Neural cell (in vitro differentiated cells): ENCODE data around the gene SLC4A8. TPM values are rescaled to one million over a fixed set of nuclear protein-coding genes. Genes with fewer than 3 reads are reported as not detected.

Source experiments
- H2AFZ ChIP-seq: fragments of 200-600, 300-800 bp; sonication (generic), shearing (Covaris generic); 2 replicates; pipeline ENCODE4 v1.6.0; 2014; ENCODE audit warnings: low read depth, mild to moderate bottlenecking, antibody characterized with exemption, low read length, moderate library complexity
- H3F3A ChIP-seq: fragments of 200-600 bp; shearing (Covaris generic); 2 replicates; pipeline ENCODE4 v1.6.1; 2016; ENCODE audit warnings: mild to moderate bottlenecking, moderate library complexity, mixed read lengths, antibody characterized with exemption, low read length; ENCODE audit not compliant: insufficient read depth, poor library complexity, severe bottlenecking
- H3K27ac ChIP-seq: fragments of 200-600, 300-800 bp; sonication (generic), shearing (Covaris generic); 2 replicates; pipeline ENCODE4 v1.5.1; 2014; ENCODE audit warnings: mild to moderate bottlenecking, low read length, moderate library complexity
- H3K27me3 ChIP-seq: fragments of 300-800, 200-600 bp; sonication (generic), shearing (Covaris generic); 2 replicates; pipeline ENCODE4 v1.6.0; 2014; ENCODE audit warnings: mild to moderate bottlenecking, low read depth, low read length, moderate library complexity; ENCODE audit not compliant: insufficient read depth
- H3K36me3 ChIP-seq: fragments of 300-800, 200-600 bp; sonication (generic), shearing (Covaris generic); 2 replicates; pipeline ENCODE4 v1.5.1; 2014; ENCODE audit warnings: mild to moderate bottlenecking, antibody characterized with exemption, low read length, moderate library complexity; ENCODE audit not compliant: insufficient read depth
- H3K4me2 ChIP-seq: fragments of 300-800, 200-600 bp; sonication (generic), shearing (Covaris generic); 2 replicates; pipeline ENCODE4 v1.6.0; 2014; ENCODE audit warnings: mild to moderate bottlenecking, low read length
- H3K4me3 ChIP-seq: fragments of 300-800, 200-600 bp; sonication (generic), shearing (Covaris generic); 2 replicates; pipeline ENCODE4 v1.5.1; 2014; ENCODE audit warnings: mild to moderate bottlenecking, low read length, moderate library complexity
- H3K79me2 ChIP-seq: fragments of 200-600 bp; shearing (Covaris generic); replicated peaks from 2 replicates; pipeline ENCODE4 v1.6.0; 2014; ENCODE audit warnings: mild to moderate bottlenecking, low read length, moderate library complexity; ENCODE audit not compliant: insufficient read depth
- H3K9ac ChIP-seq: fragments of 300-800, 200-600 bp; sonication (generic), shearing (Covaris generic); 2 replicates; pipeline ENCODE4 v1.6.1; 2016; ENCODE audit warnings: mild to moderate bottlenecking, low read length, mixed read lengths
- H3K9me2 ChIP-seq: fragments of 200-600 bp; shearing (Covaris generic); 2 replicates; pipeline ENCODE4 v1.6.1; 2016; ENCODE audit warnings: mild to moderate bottlenecking, low read length, mixed read lengths; ENCODE audit not compliant: insufficient read depth
- H3K9me3 ChIP-seq: fragments of 200-600, 300-800 bp; sonication (generic), shearing (Covaris generic); 2 replicates; pipeline ENCODE4 v1.6.1; 2016; ENCODE audit warnings: mild to moderate bottlenecking, mixed run types, low read length, moderate library complexity, mixed read lengths
- H4K20me1 ChIP-seq: fragments of 200-600 bp; shearing (Covaris generic); 2 replicates; pipeline ENCODE4 v1.6.1; 2016; ENCODE audit warnings: mild to moderate bottlenecking, mixed run types; ENCODE audit not compliant: insufficient read depth
- EP300 ChIP-seq: fragments of 450-650 bp; conservative IDR thresholded peaks from 2 replicates; pipeline ENCODE4 v1.6.1; 2014; ENCODE audit warnings: antibody characterized with exemption, mild to moderate bottlenecking, moderate library complexity; ENCODE audit not compliant: poor library complexity, severe bottlenecking
- EZH2 ChIP-seq: fragments of 200-600, 300-800 bp; shearing (Covaris generic), sonication (generic); IDR thresholded peaks from 2 replicates; pipeline ENCODE4 v1.6.1; 2014; ENCODE audit warnings: antibody characterized with exemption, low read length, borderline replicate concordance, mild to moderate bottlenecking; ENCODE audit not compliant: insufficient read depth, poor library complexity, severe bottlenecking
- MXI1 ChIP-seq: fragments of 450-650 bp; conservative IDR thresholded peaks from 2 replicates; pipeline ENCODE4 v1.6.1; 2014; ENCODE audit warnings: antibody characterized with exemption, mild to moderate bottlenecking; ENCODE audit not compliant: poor library complexity, severe bottlenecking
- POLR2AphosphoS5 ChIP-seq: IDR thresholded peaks from 2 replicates; pipeline ENCODE4 v1.6.1; 2012
- RAD21 ChIP-seq: fragments of 450-650 bp; conservative IDR thresholded peaks from 2 replicates; pipeline ENCODE4 v1.6.1; 2014; ENCODE audit warnings: antibody characterized with exemption, mild to moderate bottlenecking, moderate library complexity
- SMC3 ChIP-seq: fragments of 450-650 bp; conservative IDR thresholded peaks from 2 replicates; pipeline ENCODE4 v1.6.1; 2014; ENCODE audit warnings: antibody characterized with exemption, mild to moderate bottlenecking, moderate library complexity; ENCODE audit not compliant: poor library complexity
- TAF1 ChIP-seq: IDR thresholded peaks from 2 replicates; pipeline ENCODE4 v1.6.1; 2012; ENCODE audit warnings: low read depth
- polyA plus RNA-seq: library from polyadenylated mRNA; depleted of rRNA; stranded (reverse); fragments of >200 nt; gene quantifications from 2 replicates; pipeline ENCODE4 v1.2.3, GENCODE V29; 2014
- TF ChIP-seq, protein P1 (sequence below): fragments of 450-650 bp; IDR thresholded peaks from 2 replicates; pipeline ENCODE4 v1.5.1; 2014; ENCODE audit warnings: antibody characterized with exemption, mild to moderate bottlenecking, moderate library complexity; ENCODE audit not compliant: poor library complexity, severe bottlenecking
- TF ChIP-seq, protein P2 (sequence below): IDR thresholded peaks from 2 replicates; pipeline ENCODE4 v1.6.1; 2012; ENCODE audit warnings: borderline replicate concordance

The SLC4A8 gene
- polyA plus RNA-seq, 1 donor from 2014 or later, result 37.8 TPM

DNA sequence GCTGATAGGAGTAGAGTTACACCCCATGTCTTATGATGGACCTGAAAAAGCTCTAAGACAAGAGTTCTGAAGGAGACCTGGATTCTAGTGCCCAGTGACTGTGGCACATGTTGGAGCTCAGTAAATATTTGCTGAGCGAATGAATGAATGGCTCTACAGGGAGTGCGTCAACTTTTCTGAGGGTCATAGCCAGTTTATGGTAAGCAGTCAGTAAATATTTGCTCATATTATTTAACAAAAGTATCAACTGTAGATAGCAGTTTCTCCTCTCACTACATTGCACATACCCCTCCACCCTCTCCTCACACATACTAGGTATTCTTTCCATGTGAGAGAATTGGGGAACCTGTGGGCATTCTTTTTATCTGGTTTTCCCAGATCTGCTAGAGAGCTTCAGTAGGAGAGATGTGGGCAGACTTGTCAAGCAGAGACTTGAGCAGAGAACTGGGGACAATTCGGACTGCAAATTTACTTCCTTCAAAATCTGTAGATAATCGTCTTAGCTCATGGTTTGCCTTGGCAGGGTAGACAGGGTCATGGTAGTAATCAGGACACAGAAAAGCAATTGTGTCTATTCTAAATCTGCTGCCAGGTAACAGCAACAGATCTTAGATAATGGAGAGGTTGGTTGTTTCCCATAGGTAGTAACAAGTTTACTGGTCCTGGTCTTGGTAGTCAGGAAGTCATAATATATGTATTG, 5.7 kb downstream of the SLC4A8 start:
- no peak overlapping the region for H2AFZ ChIP-seq
- no peaks in the 10 kb centered on the region for H3K9me2 ChIP-seq
- H3F3A ChIP-seq, result no peaks in the 10 kb centered on the region
- TF ChIP-seq, protein P1, sequence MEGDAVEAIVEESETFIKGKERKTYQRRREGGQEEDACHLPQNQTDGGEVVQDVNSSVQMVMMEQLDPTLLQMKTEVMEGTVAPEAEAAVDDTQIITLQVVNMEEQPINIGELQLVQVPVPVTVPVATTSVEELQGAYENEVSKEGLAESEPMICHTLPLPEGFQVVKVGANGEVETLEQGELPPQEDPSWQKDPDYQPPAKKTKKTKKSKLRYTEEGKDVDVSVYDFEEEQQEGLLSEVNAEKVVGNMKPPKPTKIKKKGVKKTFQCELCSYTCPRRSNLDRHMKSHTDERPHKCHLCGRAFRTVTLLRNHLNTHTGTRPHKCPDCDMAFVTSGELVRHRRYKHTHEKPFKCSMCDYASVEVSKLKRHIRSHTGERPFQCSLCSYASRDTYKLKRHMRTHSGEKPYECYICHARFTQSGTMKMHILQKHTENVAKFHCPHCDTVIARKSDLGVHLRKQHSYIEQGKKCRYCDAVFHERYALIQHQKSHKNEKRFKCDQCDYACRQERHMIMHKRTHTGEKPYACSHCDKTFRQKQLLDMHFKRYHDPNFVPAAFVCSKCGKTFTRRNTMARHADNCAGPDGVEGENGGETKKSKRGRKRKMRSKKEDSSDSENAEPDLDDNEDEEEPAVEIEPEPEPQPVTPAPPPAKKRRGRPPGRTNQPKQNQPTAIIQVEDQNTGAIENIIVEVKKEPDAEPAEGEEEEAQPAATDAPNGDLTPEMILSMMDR, result no peak
- TF ChIP-seq TAF1, result no peak
- TF ChIP-seq EZH2, result no peak
- TF ChIP-seq MXI1, result no peak
- no peak for TF ChIP-seq SMC3
- TF ChIP-seq RAD21, result no peak
- TF ChIP-seq, protein P2, sequence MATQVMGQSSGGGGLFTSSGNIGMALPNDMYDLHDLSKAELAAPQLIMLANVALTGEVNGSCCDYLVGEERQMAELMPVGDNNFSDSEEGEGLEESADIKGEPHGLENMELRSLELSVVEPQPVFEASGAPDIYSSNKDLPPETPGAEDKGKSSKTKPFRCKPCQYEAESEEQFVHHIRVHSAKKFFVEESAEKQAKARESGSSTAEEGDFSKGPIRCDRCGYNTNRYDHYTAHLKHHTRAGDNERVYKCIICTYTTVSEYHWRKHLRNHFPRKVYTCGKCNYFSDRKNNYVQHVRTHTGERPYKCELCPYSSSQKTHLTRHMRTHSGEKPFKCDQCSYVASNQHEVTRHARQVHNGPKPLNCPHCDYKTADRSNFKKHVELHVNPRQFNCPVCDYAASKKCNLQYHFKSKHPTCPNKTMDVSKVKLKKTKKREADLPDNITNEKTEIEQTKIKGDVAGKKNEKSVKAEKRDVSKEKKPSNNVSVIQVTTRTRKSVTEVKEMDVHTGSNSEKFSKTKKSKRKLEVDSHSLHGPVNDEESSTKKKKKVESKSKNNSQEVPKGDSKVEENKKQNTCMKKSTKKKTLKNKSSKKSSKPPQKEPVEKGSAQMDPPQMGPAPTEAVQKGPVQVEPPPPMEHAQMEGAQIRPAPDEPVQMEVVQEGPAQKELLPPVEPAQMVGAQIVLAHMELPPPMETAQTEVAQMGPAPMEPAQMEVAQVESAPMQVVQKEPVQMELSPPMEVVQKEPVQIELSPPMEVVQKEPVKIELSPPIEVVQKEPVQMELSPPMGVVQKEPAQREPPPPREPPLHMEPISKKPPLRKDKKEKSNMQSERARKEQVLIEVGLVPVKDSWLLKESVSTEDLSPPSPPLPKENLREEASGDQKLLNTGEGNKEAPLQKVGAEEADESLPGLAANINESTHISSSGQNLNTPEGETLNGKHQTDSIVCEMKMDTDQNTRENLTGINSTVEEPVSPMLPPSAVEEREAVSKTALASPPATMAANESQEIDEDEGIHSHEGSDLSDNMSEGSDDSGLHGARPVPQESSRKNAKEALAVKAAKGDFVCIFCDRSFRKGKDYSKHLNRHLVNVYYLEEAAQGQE, result no peak
- no peak for TF ChIP-seq POLR2AphosphoS5
- no peak for TF ChIP-seq EP300
- no peak overlapping the region for H3K27ac ChIP-seq
- peaks cover 54% of the 10 kb centered on the region for H3K79me2 ChIP-seq
- no peaks in the 10 kb centered on the region for H3K27me3 ChIP-seq
- no peaks in the 10 kb centered on the region for H3K36me3 ChIP-seq
- H3K9me3 ChIP-seq, result no peaks in the 10 kb centered on the region
- H3K4me3 ChIP-seq, result no peak overlapping the region
- H3K4me2 ChIP-seq, result no peak overlapping the region
- no peaks in the 10 kb centered on the region for H4K20me1 ChIP-seq
- H3K9ac ChIP-seq, result no peak overlapping the region

DNA sequence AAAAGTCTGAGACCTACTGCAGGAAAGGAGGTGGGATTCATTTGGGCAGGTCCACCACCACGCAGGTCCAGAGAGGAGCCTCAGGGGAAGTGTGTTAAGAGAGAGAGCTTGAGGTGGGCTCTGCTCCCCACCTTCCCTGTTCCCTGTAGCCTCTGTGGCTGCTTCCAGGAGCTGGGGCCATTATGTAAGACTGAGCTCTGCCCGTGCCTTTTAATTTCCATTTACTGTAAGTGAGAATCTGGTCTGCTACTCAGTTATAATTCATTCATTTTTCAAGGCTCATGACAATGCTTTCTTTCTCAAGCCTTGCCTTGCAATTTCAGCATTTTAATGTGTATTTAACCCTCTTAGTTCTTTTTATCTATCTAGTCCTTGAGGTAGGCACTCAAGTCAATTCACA, 8.3 kb downstream of the SLC4A8 start:
- TF ChIP-seq TAF1, result no peak

DNA sequence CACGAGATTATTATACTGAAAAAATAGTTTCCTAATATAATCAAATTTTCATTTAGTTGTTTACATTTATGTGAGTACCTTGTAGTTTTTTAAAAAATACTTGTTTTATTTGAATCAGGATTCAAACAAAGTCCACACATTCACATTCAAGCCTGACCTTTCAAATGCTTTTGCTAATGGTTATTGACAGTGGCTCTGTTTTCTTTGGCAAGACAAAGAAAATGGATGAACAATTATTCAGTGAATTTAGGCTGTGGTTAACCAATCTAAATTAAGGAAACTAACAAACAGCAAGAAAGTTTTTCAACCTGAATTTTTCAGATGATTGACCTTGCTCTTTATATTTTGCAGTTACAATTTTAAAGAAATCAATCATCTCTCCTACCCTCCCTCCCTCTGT, 9.7 kb downstream of the SLC4A8 start:
- TF ChIP-seq TAF1 (no peak), MXI1 (no peak), EP300 (no peak), RAD21 (no peak), POLR2AphosphoS5 (no peak), SMC3 (no peak)
- TF ChIP-seq, protein P2, result no peak
- TF ChIP-seq, protein P1, result no peak
- Histone ChIP-seq H3K27ac (no peak overlapping the region), H3K27me3 (no peaks in the 10 kb centered on the region), H3K79me2 (peaks cover 30% of the 10 kb centered on the region), H3K9me3 (no peaks in the 10 kb centered on the region), H3K9ac (no peak overlapping the region), H3K4me3 (no peak overlapping the region), H3K4me2 (no peak overlapping the region), H4K20me1 (no peaks in the 10 kb centered on the region), H2AFZ (no peak overlapping the region), H3K36me3 (no peaks in the 10 kb centered on the region), H3F3A (no peaks in the 10 kb centered on the region), H3K9me2 (no peaks in the 10 kb centered on the region)

More for the DNA sequence above, 8.3 kb downstream of the SLC4A8 start:
- no peak overlapping the region for H3K4me2 ChIP-seq
- no peak overlapping the region for H3K27ac ChIP-seq
- no peaks in the 10 kb centered on the region for H3K27me3 ChIP-seq
- H3K9ac ChIP-seq, result no peak overlapping the region
- no peaks in the 10 kb centered on the region for H4K20me1 ChIP-seq
- H3K9me2 ChIP-seq, result no peaks in the 10 kb centered on the region
- no peak overlapping the region for H2AFZ ChIP-seq
- H3K4me3 ChIP-seq, result no peak overlapping the region
- no peaks in the 10 kb centered on the region for H3K36me3 ChIP-seq
- H3F3A ChIP-seq, result no peaks in the 10 kb centered on the region
- peaks cover 38% of the 10 kb centered on the region for H3K79me2 ChIP-seq
- no peaks in the 10 kb centered on the region for H3K9me3 ChIP-seq
